ENCODE measurements around the gene COLGALT1. TPM values are rescaled to one million over a fixed set of nuclear protein-coding genes. Genes with fewer than 3 reads are reported as not detected.

COLGALT1 gene
- total and polyA plus RNA-seq, 4 donors, result 14.4 to 32.2 (median 22.5) TPM

- Histone ChIP-seq H3K9ac (ENCODE audit: low read depth in 1 of 2, low read length in 2 of 2) (peak overlapping the region; percentile 23 to 57), H3K27me3 (ENCODE audit: control insufficient read depth in 4 of 4, insufficient read depth in 4 of 4, low read length in 3 of 4) (no peaks in the 10 kb centered on the region), H3K9me3 (ENCODE audit: control insufficient read depth in 4 of 4, low read length in 3 of 4) (peaks cover 0 to 3% (median 1%) of the 10 kb centered on the region in 4 donors), H3K27ac (ENCODE audit: low read depth in 1 of 2, low read length in 2 of 2) (peak overlapping the region; percentile 96 to 99), H3K4me1 (ENCODE audit: control insufficient read depth in 4 of 4, insufficient read depth in 4 of 4, low read length in 3 of 4) (peaks cover 4 to 18% (median 16%) of the 10 kb centered on the region in 4 donors), H3K36me3 (ENCODE audit: control insufficient read depth in 4 of 4, insufficient read depth in 3 of 4, low read depth in 1 of 4, low read length in 3 of 4) (peaks cover 0 to 10% (median 7%) of the 10 kb centered on the region in 4 donors), H3K4me3 (ENCODE audit: low read depth in 1 of 3, low read length in 3 of 3) (peak overlapping the region; percentile 62 to 84 (median 82))
- 58% methylated on average over 9 of the region's 9 CpGs for WGBS
- no peak for DNase-seq (ENCODE audit: low spot score)
- TF ChIP-seq EGR1 (IDR thresholded peaks at IDR 0.05; ENCODE audit: low read depth in 2 of 2) (no peak), JUND (IDR thresholded peaks at IDR 0.05) (no peak), ZBTB33 (IDR thresholded peaks at IDR 0.05) (no peak)
Observed at GRCh38 chr19:17512574-17512939, 42.9 kb upstream of the COLGALT1 start.

- DNase-seq (ENCODE audit: low spot score), result no peak
- H3K27me3 ChIP-seq (ENCODE audit: control insufficient read depth in 4 of 4, insufficient read depth in 4 of 4, low read length in 3 of 4), result no peaks in the 10 kb centered on the region
- H3K9me3 ChIP-seq (ENCODE audit: control insufficient read depth in 4 of 4, low read length in 3 of 4), result peaks cover 0 to 6% (median 2%) of the 10 kb centered on the region in 4 donors
- no peak overlapping the region for H3K27ac ChIP-seq (ENCODE audit: low read depth in 1 of 2, low read length in 2 of 2)
- peaks cover 1 to 13% (median 9%) of the 10 kb centered on the region in 4 donors for H3K4me1 ChIP-seq (ENCODE audit: control insufficient read depth in 4 of 4, insufficient read depth in 4 of 4, low read length in 3 of 4)
- peaks cover 2 to 12% (median 9%) of the 10 kb centered on the region in 4 donors for H3K36me3 ChIP-seq (ENCODE audit: control insufficient read depth in 4 of 4, insufficient read depth in 3 of 4, low read depth in 1 of 4, low read length in 3 of 4)
- 92% methylated on average over 15 of the region's 15 CpGs for WGBS
- no peak for TF ChIP-seq FOXA2 (IDR thresholded peaks at IDR 0.05)
- no peak for TF ChIP-seq GABPA (IDR thresholded peaks at IDR 0.05 in 1 of 2, conservative IDR thresholded peaks at IDR 0.05 in 1 of 2)
- no peak for TF ChIP-seq FOXA1 (IDR thresholded peaks at IDR 0.05)
- no peak for TF ChIP-seq CTCF (IDR thresholded peaks at IDR 0.05; ENCODE audit: low read depth, low read length, missing input control)
- TF ChIP-seq ZBTB33 (IDR thresholded peaks at IDR 0.05), result no peak
- TF ChIP-seq MAX (IDR thresholded peaks at IDR 0.05), result no peak
- TF ChIP-seq RAD21 (IDR thresholded peaks at IDR 0.05), result no peak
- TF ChIP-seq NR2F2 (IDR thresholded peaks at IDR 0.05), result no peak
- no peak for TF ChIP-seq REST (IDR thresholded peaks at IDR 0.05)
- TF ChIP-seq EGR1 (IDR thresholded peaks at IDR 0.05; ENCODE audit: low read depth in 2 of 2), result no peak
- no peak for TF ChIP-seq SP1 (IDR thresholded peaks at IDR 0.05)
- no peak for TF ChIP-seq RXRA (IDR thresholded peaks at IDR 0.05)
- no peak for TF ChIP-seq ATF3 (IDR thresholded peaks at IDR 0.05)
- TF ChIP-seq HNF4G (IDR thresholded peaks at IDR 0.05), result no peak
- no peak for TF ChIP-seq TAF1 (conservative IDR thresholded peaks at IDR 0.05)
- TF ChIP-seq HNF4A (conservative IDR thresholded peaks at IDR 0.05), result no peak
- TF ChIP-seq YY1 (IDR thresholded peaks at IDR 0.05), result no peak
- no peak overlapping the region for H3K4me3 ChIP-seq (ENCODE audit: low read depth in 1 of 3, low read length in 3 of 3)
- H3K9ac ChIP-seq (ENCODE audit: low read depth in 1 of 2, low read length in 2 of 2), result no peak overlapping the region
Observed at GRCh38 chr19:17515408-17516149, 39.9 kb upstream of the COLGALT1 start.
